Measurements from ENCODE around the gene CLIP3. TPM values are rescaled to one million over a fixed set of nuclear protein-coding genes. Genes with fewer than 3 reads are reported as not detected.
A peak's percentile ranks its signal among the peaks of the same experiment; 100 is the strongest.
"Not testable (repeated sequence)": the region's sequence is repeated elsewhere in the genome, so short reads cannot be mapped to it uniquely, and the experiment has no call there.

The CLIP3 gene
- total RNA-seq, 1 donor from 2014 or later, result 7.8 TPM

- DNase-seq, result no peak
Observed at GRCh38 chr19:36046443-36047050, 13.9 kb upstream of the CLIP3 start.

- DNase-seq, result no peak
Observed at GRCh38 chr19:36043952-36044351, 11.3 kb upstream of the CLIP3 start.

- no peak for DNase-seq
Observed at GRCh38 chr19:36041831-36042230, 9.2 kb upstream of the CLIP3 start.

- DNase-seq, result not testable (repeated sequence)
Observed at GRCh38 chr19:36041092-36041491, 8.4 kb upstream of the CLIP3 start.

GRCh38 chr19:36040495-36040894 is 7.8 kb upstream of the CLIP3 start:
- DNase-seq, result no peak

GRCh38 chr19:36031308-36031707 is 1.4 kb downstream of the CLIP3 start:
- DNase-seq, result no peak

GRCh38 chr19:36030264-36031148 is 2.2 kb downstream of the CLIP3 start:
- no peak for DNase-seq

- no peak for DNase-seq
Observed at GRCh38 chr19:36028313-36029041, 4.2 kb downstream of the CLIP3 start.

- no peak for DNase-seq
Observed at GRCh38 chr19:36027696-36028095, 5.0 kb downstream of the CLIP3 start.

- DNase-seq, result no peak
Observed at GRCh38 chr19:36026091-36026876, 6.4 kb downstream of the CLIP3 start.

GRCh38 chr19:36025541-36025940 is 7.1 kb downstream of the CLIP3 start:
- DNase-seq, result no peak

- DNase-seq, result no peak
Observed at GRCh38 chr19:36023432-36023831, 9.2 kb downstream of the CLIP3 start.

GRCh38 chr19:36019061-36019670 is 13.5 kb downstream of the CLIP3 start:
- no peak for DNase-seq

GRCh38 chr19:36014012-36014924 is 18.4 kb downstream of the CLIP3 start, which contains the start of gene ALKBH6:
ALKBH6 (minus strand) TSS chr19:36014213; CDS start chr19:36013397, 816 bp downstream.
- DNase-seq, result peak; percentile 99

- no peak for DNase-seq
Observed at GRCh38 chr19:36013280-36014011, 19.2 kb downstream of the CLIP3 start.

- no peak for DNase-seq
Observed at GRCh38 chr19:36010402-36010801, 22.3 kb downstream of the CLIP3 start.

- no peak for DNase-seq
Observed at GRCh38 chr19:36009633-36010379, 22.9 kb downstream of the CLIP3 start.

GRCh38 chr19:36009220-36009619 is 23.5 kb downstream of the CLIP3 start:
- DNase-seq, result peak; percentile 76

- no peak for DNase-seq
Observed at GRCh38 chr19:36008336-36008978, 24.2 kb downstream of the CLIP3 start, which contains the start of gene SYNE4. SYNE4 (minus strand) TSS chr19:36008813; CDS start chr19:36008681, 132 bp downstream.

Measured in dermis blood vessel endothelial cell (primary cell).